T-helper 1 cell (primary cell): ENCODE measurements around the gene GBA3.

Experiments used
- DNase-seq, 5 donors: peaks; one replicate each; pipeline ENCODE4 v3.0.0-alpha.2; 2012 to 2020

The GBA3 gene

GRCh38 chr4:22703912-22704311, 11.2 kb downstream of the GBA3 start:
- DNase-seq: no peak

- DNase-seq: peak in 1 of 5 donors; percentile 13
Observed at GRCh38 chr4:22707390-22707789, 14.7 kb downstream of the GBA3 start.

- DNase-seq: no peak
Observed at GRCh38 chr4:22708961-22709360, 16.2 kb downstream of the GBA3 start.

GRCh38 chr4:22712105-22712504, 19.4 kb downstream of the GBA3 start:
- DNase-seq: no peak

- DNase-seq: no peak
Observed at GRCh38 chr4:22712529-22712928, 19.8 kb downstream of the GBA3 start.

- no peak for DNase-seq
Observed at GRCh38 chr4:22713841-22714240, 21.1 kb downstream of the GBA3 start.

GRCh38 chr4:22719218-22719617, 26.5 kb downstream of the GBA3 start:
- no peak for DNase-seq

- no peak for DNase-seq
Observed at GRCh38 chr4:22720091-22720490, 27.4 kb downstream of the GBA3 start.

- DNase-seq: no peak
Observed at GRCh38 chr4:22721204-22721603, 28.5 kb downstream of the GBA3 start.

- DNase-seq: no peak
Observed at GRCh38 chr4:22730021-22730420, 37.3 kb downstream of the GBA3 start.

- no peak for DNase-seq
Observed at GRCh38 chr4:22733816-22734215, 41.1 kb downstream of the GBA3 start.

- DNase-seq: no peak
Observed at GRCh38 chr4:22736912-22737311, 44.2 kb downstream of the GBA3 start.

GRCh38 chr4:22739968-22740367, 47.2 kb downstream of the GBA3 start:
- no peak for DNase-seq

- DNase-seq: no peak
Observed at GRCh38 chr4:22741744-22742143, 49.0 kb downstream of the GBA3 start.

- no peak for DNase-seq
Observed at GRCh38 chr4:22743290-22743689, 50.6 kb downstream of the GBA3 start.

- DNase-seq: no peak
Observed at GRCh38 chr4:22744478-22745062, 51.8 kb downstream of the GBA3 start.

GRCh38 chr4:22745234-22745633, 52.5 kb downstream of the GBA3 start:
- no peak for DNase-seq

- no peak for DNase-seq
Observed at GRCh38 chr4:22754116-22754515, 61.4 kb downstream of the GBA3 start.

- no peak for DNase-seq
Observed at GRCh38 chr4:22762548-22762947, 69.8 kb downstream of the GBA3 start.

GRCh38 chr4:22764183-22764582, 71.4 kb downstream of the GBA3 start:
- peak in 1 of 5 donors; percentile 1 for DNase-seq

GRCh38 chr4:22766068-22766467, 73.3 kb downstream of the GBA3 start:
- DNase-seq: no peak

- DNase-seq: no peak
Observed at GRCh38 chr4:22778547-22779163, 85.9 kb downstream of the GBA3 start.

GRCh38 chr4:22780317-22780716, 87.6 kb downstream of the GBA3 start:
- DNase-seq: no peak

- no peak for DNase-seq
Observed at GRCh38 chr4:22780797-22781196, 88.1 kb downstream of the GBA3 start.

GRCh38 chr4:22787753-22788375, 95.1 kb downstream of the GBA3 start:
- DNase-seq: no peak
